Measurements from ENCODE around the gene ANKRD30B.
"Not testable (repeated sequence)": the region's sequence is repeated elsewhere in the genome, so short reads cannot be mapped to it uniquely, and the experiment has no call there.

Gene ANKRD30B

GRCh38 chr18:14747513-14748474, at the start of gene ANKRD30B:
TSS of gene ANKRD30B (plus strand) at chr18:14748172. CDS start at chr18:14748420, 248 bp downstream.
- DNase-seq, result no peak

- not testable (repeated sequence) for DNase-seq
Observed at GRCh38 chr18:14701286-14702040, 46.5 kb upstream of the ANKRD30B start.

- not testable (repeated sequence) for DNase-seq
Observed at GRCh38 chr18:14709761-14710160, 38.2 kb upstream of the ANKRD30B start.

- not testable (repeated sequence) for DNase-seq
Observed at GRCh38 chr18:14721569-14721968, 26.4 kb upstream of the ANKRD30B start.

- not testable (repeated sequence) for DNase-seq
Observed at GRCh38 chr18:14739056-14739455, 8.9 kb upstream of the ANKRD30B start.

- DNase-seq, result no peak
Observed at GRCh38 chr18:14746897-14747296, 1.1 kb upstream of the ANKRD30B start.

GRCh38 chr18:14748496-14748895, 524 bp downstream of the ANKRD30B start:
- no peak for DNase-seq

- not testable (repeated sequence) for DNase-seq
Observed at GRCh38 chr18:14763566-14763965, 15.6 kb downstream of the ANKRD30B start.

- DNase-seq, result no peak
Observed at GRCh38 chr18:14767474-14767873, 19.5 kb downstream of the ANKRD30B start.

GRCh38 chr18:14768241-14768640, 20.3 kb downstream of the ANKRD30B start:
- no peak for DNase-seq

GRCh38 chr18:14769381-14769780, 21.4 kb downstream of the ANKRD30B start:
- DNase-seq, result no peak

GRCh38 chr18:14776801-14777200, 28.8 kb downstream of the ANKRD30B start:
- no peak for DNase-seq

GRCh38 chr18:14781671-14782070, 33.7 kb downstream of the ANKRD30B start:
- no peak for DNase-seq

GRCh38 chr18:14784133-14784532, 36.2 kb downstream of the ANKRD30B start:
- no peak for DNase-seq

- DNase-seq, result not testable (repeated sequence)
Observed at GRCh38 chr18:14796876-14797275, 48.9 kb downstream of the ANKRD30B start.

GRCh38 chr18:14797969-14798764, 50.2 kb downstream of the ANKRD30B start:
- not testable (repeated sequence) for DNase-seq

- DNase-seq, result not testable (repeated sequence)
Observed at GRCh38 chr18:14811081-14811480, 63.1 kb downstream of the ANKRD30B start.

GRCh38 chr18:14826972-14827632, 79.1 kb downstream of the ANKRD30B start:
- peak in 1 of 2 experiments; percentile 18 for DNase-seq

- not testable (repeated sequence) for DNase-seq
Observed at GRCh38 chr18:14841607-14842006, 93.6 kb downstream of the ANKRD30B start.

GRCh38 chr18:14851533-14851932, 103.6 kb downstream of the ANKRD30B start:
- DNase-seq, result not testable (repeated sequence)

GRCh38 chr18:14855634-14856033, 107.7 kb downstream of the ANKRD30B start:
- DNase-seq, result not testable (repeated sequence)

GRCh38 chr18:14856256-14856655, 108.3 kb downstream of the ANKRD30B start:
- not testable (repeated sequence) for DNase-seq
